Transverse colon (tissue), 4 donors: ENCODE data around the gene CFAP126.

ENCODE experiments used
- POLR2AphosphoS5 ChIP-seq, 3 donors: sonication (generic); formaldehyde crosslinking; IDR thresholded peaks; one replicate each; pipeline ENCODE4 v1.6.1; 2016; ENCODE audit warnings: antibody characterized with exemption in 3 of 3
- TF ChIP-seq, protein P1 (sequence below), 5 experiments: fragments of 200-600 bp in 3 of 5; fragments of 450-650 bp in 2 of 5; sonication (generic) in 3 of 5; IDR thresholded peaks; 1 replicate in 2 of 5; 2 replicates in 3 of 5; pipeline ENCODE4 v1.5.1; 2016 to 2017; ENCODE audit warnings: antibody characterized with exemption in 5 of 5, inconsistent platforms in 3 of 5, mild to moderate bottlenecking in 2 of 5, moderate library complexity in 1 of 5

DNA sequence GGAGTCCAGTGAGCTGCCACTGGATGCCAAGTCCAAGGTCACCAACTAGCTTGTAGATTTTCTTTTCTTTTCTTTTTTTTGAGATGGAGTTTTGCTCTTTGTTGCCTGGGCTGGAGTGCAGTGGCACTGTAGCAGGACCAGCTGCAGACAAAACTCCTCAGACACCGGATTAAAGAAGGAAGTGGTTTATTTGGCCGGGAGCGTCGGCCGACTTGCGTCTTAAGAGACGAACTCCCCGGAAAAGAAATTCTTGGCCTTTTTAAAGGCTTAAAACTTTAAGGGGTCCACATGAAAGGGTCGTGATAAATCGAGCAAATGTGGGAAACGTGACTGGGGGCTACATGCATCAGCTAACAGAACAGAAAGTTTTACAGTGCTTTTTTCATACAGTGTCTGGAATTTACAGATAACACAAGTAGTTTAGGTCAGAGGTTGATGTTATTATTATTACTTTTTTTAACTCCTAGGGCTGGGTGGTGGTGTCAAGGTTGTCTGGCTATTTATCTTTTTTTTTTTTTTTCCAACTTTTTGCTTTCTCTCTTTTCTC is 36.4 kb upstream of the CFAP126 start:
- TF ChIP-seq POLR2AphosphoS5 (IDR thresholded peaks at IDR 0.05) = no peak
- TF ChIP-seq, protein P1, sequence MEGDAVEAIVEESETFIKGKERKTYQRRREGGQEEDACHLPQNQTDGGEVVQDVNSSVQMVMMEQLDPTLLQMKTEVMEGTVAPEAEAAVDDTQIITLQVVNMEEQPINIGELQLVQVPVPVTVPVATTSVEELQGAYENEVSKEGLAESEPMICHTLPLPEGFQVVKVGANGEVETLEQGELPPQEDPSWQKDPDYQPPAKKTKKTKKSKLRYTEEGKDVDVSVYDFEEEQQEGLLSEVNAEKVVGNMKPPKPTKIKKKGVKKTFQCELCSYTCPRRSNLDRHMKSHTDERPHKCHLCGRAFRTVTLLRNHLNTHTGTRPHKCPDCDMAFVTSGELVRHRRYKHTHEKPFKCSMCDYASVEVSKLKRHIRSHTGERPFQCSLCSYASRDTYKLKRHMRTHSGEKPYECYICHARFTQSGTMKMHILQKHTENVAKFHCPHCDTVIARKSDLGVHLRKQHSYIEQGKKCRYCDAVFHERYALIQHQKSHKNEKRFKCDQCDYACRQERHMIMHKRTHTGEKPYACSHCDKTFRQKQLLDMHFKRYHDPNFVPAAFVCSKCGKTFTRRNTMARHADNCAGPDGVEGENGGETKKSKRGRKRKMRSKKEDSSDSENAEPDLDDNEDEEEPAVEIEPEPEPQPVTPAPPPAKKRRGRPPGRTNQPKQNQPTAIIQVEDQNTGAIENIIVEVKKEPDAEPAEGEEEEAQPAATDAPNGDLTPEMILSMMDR (IDR thresholded peaks at IDR 0.05) = no peak
